BE2C (cell line): ENCODE measurements around the gene ABCC6.

Experiments
- DNase-seq: peaks from one replicate; pipeline ENCODE4 v3.0.0-alpha.2; 2020
- H3K27me3 ChIP-seq: fragments of 250-450 bp; sonication (Bioruptor Pico); 2 replicates; pipeline ENCODE4 v1.5.1; 2020; ENCODE audit warnings: mild to moderate bottlenecking
- H3K36me3 ChIP-seq: fragments of 250-450 bp; sonication (Bioruptor Pico); 2 replicates; pipeline ENCODE4 v1.5.1; 2020; ENCODE audit warnings: mild to moderate bottlenecking
- H3K4me1 ChIP-seq: fragments of 250-450 bp; sonication (Bioruptor Pico); 2 replicates; pipeline ENCODE4 v1.5.1; 2020
- H3K4me3 ChIP-seq: 2 replicates; pipeline ENCODE4 v1.5.1; 2011; ENCODE audit warnings: low read depth, low read length
- H3K9me3 ChIP-seq: fragments of 250-450 bp; sonication (Bioruptor Pico); 2 replicates; pipeline ENCODE4 v1.5.1; 2020
- TF ChIP-seq, protein P1 (sequence below): IDR thresholded peaks from 2 replicates; pipeline ENCODE4 v1.5.1; 2012; ENCODE audit warnings: mild to moderate bottlenecking, low read depth, low read length

ABCC6 gene

DNA sequence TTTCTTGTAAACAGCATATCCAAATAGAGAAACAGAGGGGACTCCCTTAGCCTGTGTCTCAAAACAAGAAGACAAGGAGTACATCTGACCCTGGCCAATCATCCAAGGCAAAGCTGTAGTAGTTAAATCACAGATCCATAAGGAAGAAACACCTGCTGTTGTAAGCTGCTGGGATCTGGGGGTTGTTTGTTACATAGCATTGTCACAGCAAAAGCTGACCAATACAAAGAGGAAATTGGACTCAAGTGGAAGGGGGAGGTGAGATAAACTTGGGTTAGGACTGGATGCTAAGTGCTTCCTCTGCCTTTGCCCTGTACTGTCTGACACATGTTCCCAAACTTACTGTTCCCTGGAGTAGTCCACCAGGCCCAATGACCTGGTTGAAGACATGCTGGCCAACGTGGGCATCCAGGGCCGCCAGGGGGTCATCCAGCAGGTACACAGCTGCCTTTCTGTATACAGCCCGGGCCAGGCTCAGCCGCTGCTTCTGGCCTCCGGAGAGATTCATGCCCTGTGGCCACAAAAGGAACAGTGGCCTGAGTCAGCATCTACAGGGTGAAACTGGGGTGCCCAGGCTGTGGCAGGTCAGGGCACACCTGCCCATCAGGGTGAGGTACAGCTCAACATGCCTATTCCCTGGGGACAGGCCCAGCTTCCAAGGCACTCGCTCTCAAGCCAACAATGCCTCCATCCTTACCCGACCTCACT is 44.7 kb downstream of the ABCC6 start:
- H3K27me3 ChIP-seq, result no peaks in the 10 kb centered on the region
- DNase-seq, result no peak
- no peaks in the 10 kb centered on the region for H3K36me3 ChIP-seq
- no peak overlapping the region for H3K4me3 ChIP-seq
- H3K9me3 ChIP-seq, result no peaks in the 10 kb centered on the region; the same call in 1 of the 2 replicates
- H3K4me1 ChIP-seq, result no peaks in the 10 kb centered on the region
- TF ChIP-seq, protein P1, sequence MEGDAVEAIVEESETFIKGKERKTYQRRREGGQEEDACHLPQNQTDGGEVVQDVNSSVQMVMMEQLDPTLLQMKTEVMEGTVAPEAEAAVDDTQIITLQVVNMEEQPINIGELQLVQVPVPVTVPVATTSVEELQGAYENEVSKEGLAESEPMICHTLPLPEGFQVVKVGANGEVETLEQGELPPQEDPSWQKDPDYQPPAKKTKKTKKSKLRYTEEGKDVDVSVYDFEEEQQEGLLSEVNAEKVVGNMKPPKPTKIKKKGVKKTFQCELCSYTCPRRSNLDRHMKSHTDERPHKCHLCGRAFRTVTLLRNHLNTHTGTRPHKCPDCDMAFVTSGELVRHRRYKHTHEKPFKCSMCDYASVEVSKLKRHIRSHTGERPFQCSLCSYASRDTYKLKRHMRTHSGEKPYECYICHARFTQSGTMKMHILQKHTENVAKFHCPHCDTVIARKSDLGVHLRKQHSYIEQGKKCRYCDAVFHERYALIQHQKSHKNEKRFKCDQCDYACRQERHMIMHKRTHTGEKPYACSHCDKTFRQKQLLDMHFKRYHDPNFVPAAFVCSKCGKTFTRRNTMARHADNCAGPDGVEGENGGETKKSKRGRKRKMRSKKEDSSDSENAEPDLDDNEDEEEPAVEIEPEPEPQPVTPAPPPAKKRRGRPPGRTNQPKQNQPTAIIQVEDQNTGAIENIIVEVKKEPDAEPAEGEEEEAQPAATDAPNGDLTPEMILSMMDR, result no peak

DNA sequence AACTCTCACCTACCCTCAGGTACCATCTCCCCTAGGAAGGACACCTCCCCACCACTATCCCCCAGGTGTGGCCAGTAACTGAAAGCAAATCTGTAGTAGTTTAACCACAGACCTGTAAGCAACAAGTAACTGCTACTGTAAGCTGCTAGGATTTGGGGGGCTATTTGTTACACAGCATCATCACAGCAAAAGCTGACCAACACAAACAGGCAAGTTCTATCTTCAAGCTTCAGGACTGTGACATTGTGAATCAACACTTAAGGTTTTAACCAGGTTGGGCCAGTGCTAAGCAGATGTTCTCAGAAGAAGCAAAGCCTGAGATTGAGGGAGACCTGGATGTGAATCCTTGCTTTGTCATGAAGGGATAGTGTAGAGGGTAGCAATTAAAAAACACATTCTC is 47.0 kb downstream of the ABCC6 start:
- H3K27me3 ChIP-seq, result no peaks in the 10 kb centered on the region
- TF ChIP-seq, protein P1, result no peak

DNA sequence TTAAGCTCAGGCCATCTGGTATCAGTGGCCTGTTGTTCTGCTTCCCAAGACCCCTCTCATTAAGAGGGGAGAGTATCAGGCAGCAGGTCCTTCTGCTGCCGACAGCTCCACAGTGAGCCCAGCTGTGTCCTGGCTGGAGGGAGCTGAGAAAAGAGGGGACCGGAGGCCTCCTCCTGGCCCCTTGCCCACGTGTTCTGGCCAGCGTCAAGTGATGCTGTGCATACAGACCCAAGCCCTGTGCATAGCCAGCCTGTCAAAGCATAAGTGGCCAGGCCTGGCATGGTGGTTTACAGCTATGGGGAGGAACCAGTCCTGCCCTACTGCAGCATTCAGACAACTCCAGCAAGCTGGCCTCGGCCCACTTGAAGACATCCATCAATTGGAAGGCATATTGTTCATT is 48.0 kb downstream of the ABCC6 start:
- no peaks in the 10 kb centered on the region for H3K4me1 ChIP-seq
- DNase-seq, result peak; percentile 61
- no peaks in the 10 kb centered on the region; the same call in 1 of the 2 replicates for H3K9me3 ChIP-seq
- H3K4me3 ChIP-seq, result no peak overlapping the region
- H3K36me3 ChIP-seq, result no peaks in the 10 kb centered on the region
- TF ChIP-seq, protein P1, result no peak
- no peaks in the 10 kb centered on the region for H3K27me3 ChIP-seq

More for the DNA sequence above, 47.0 kb downstream of the ABCC6 start:
- no peaks in the 10 kb centered on the region for H3K4me1 ChIP-seq
- H3K4me3 ChIP-seq, result no peak overlapping the region
- H3K36me3 ChIP-seq, result no peaks in the 10 kb centered on the region
- H3K9me3 ChIP-seq, result no peaks in the 10 kb centered on the region; the same call in 1 of the 2 replicates
- no peak for DNase-seq

DNA sequence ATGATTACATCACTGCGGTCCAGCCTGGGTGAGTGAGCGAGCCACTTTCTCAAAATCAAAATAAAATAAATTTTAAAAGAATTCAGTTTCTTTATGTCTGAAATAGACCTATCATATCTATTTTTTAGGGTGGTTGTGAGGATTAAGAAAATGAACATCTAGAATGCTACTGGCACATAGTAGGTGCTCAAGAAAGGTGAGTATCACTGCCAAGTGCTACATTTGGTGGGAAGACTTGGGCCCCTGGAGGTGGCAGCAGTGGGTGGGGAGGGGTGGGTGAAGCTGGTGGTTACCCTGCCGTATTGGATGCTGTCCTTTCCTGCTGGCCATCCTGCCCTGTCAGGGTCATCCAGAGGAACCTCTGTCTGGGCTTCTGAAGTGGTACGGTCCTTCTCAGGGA is 50.3 kb downstream of the ABCC6 start:
- Histone ChIP-seq H3K27me3 (no peaks in the 10 kb centered on the region), H3K9me3 (no peaks in the 10 kb centered on the region; the same call in 1 of the 2 replicates), H3K36me3 (no peaks in the 10 kb centered on the region), H3K4me3 (no peak overlapping the region), H3K4me1 (no peaks in the 10 kb centered on the region)
- DNase-seq, result no peak
- TF ChIP-seq, protein P1, result no peak

DNA sequence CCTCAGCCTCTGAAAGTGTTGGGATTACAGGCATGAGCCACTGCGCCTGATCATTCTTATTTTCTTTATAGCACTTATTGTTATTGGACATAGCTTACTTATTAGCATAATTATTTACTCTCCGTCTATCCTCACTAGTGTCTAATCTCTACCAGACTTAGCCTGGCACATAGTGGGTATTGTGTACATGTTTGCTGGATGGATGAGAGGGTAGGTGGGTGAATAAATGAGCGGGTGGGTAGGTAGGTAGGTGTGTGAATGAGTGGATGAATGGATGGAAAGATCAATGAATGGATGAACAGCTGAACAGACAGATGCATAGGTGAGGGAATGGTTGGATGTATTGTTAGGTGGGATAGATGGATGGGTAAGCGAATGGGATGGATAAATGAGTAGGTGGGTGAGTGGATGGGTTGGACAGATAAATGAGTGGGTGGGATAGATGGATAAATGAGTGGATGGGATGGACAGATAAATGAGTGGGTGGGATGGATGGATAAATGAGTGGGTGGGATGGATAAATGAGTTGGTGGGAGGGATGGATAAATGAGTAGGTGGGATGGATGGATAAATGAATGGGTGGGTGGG is 51.9 kb downstream of the ABCC6 start:
- H3K9me3 ChIP-seq, result no peaks in the 10 kb centered on the region; the same call in 1 of the 2 replicates
- H3K4me3 ChIP-seq, result no peak overlapping the region
- H3K4me1 ChIP-seq, result no peaks in the 10 kb centered on the region
- no peaks in the 10 kb centered on the region for H3K36me3 ChIP-seq
- TF ChIP-seq, protein P1, result no peak
- H3K27me3 ChIP-seq, result no peaks in the 10 kb centered on the region
- DNase-seq, result no peak

DNA sequence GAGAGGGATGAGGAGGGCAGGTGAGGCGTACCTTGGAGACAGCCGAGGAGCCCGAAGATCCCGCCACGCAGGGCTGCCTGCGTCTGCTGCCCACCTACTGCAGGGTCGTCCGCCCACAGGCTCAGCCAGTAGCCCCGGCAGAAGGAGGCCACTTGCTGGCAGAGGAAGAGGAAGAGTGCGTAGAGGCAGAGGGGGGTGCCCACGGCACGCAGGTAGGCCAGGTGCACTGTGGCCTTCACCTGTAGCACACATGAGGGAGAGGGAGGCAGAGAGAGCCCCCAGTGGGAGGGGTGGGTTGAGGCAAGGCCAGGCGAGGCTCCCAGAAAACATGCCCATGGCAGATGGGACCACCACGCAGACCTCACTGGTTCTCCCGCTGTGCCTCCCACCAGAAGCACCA is 53.7 kb downstream of the ABCC6 start:
- TF ChIP-seq, protein P1, result no peak
- Histone ChIP-seq H3K4me3 (no peak overlapping the region), H3K27me3 (no peaks in the 10 kb centered on the region), H3K9me3 (no peaks in the 10 kb centered on the region), H3K36me3 (no peaks in the 10 kb centered on the region), H3K4me1 (no peaks in the 10 kb centered on the region)
- no peak for DNase-seq
